PC-9 (cell line): Measurements from ENCODE around the gene IL5.

Experiments
- CTCF ChIP-seq: fragments of 200-600 bp; sonication (generic); conservative IDR thresholded peaks from 2 replicates; pipeline ENCODE4 v1.6.1; 2017; ENCODE audit warnings: mixed run types, antibody characterized with exemption, mild to moderate bottlenecking, moderate library complexity
- EZH2 ChIP-seq: fragments of 200-600 bp; sonication (generic); IDR thresholded peaks from 2 replicates; pipeline ENCODE4 v1.8.0; 2017; ENCODE audit warnings: antibody characterized with exemption, low read depth

- TF ChIP-seq EZH2 (no peak), CTCF (no peak)
Measured at GRCh38 chr5:132592521-132592920, 49.2 kb upstream of the IL5 start.
